NK-92 (cell line): ENCODE results near the gene MAD2L2.
"Not testable (repeated sequence)": the region's sequence is repeated elsewhere in the genome, so short reads cannot be mapped to it uniquely, and the experiment has no call there.

ENCODE experiments used
- DNase-seq: peaks from one replicate; lab custom pipeline; 2025; ENCODE audit not compliant: unreplicated experiment; lab: John Stamatoyannopoulos, UW

MAD2L2 gene

GRCh38 chr1:11654137-11654938, 26.6 kb downstream of the MAD2L2 start, which contains the start of the genes FBXO2 and FBXO44:
FBXO2 (minus strand) TSS chr1:11654429; CDS start chr1:11654340, 89 bp downstream.
FBXO44 (plus strand) TSS chr1:11654877; CDS start chr1:11655836, 959 bp downstream.
- DNase-seq = no peak

- no peak for DNase-seq
These were observed 27.1 kb downstream of the MAD2L2 start for GRCh38 chr1:11653861-11654136.

GRCh38 chr1:11653101-11653860, 27.7 kb downstream of the MAD2L2 start:
- DNase-seq = no peak

- DNase-seq = no peak
These were observed 28.7 kb downstream of the MAD2L2 start for GRCh38 chr1:11652203-11652780.

- no peak for DNase-seq
These were observed 29.9 kb downstream of the MAD2L2 start for GRCh38 chr1:11651017-11651416.

GRCh38 chr1:11650331-11650991, 30.5 kb downstream of the MAD2L2 start:
- no peak for DNase-seq

GRCh38 chr1:11649624-11650330, 31.2 kb downstream of the MAD2L2 start:
- no peak for DNase-seq

GRCh38 chr1:11649237-11649623, 31.7 kb downstream of the MAD2L2 start:
- no peak for DNase-seq

GRCh38 chr1:11648732-11649158, 32.2 kb downstream of the MAD2L2 start:
- no peak for DNase-seq

- no peak for DNase-seq
These were observed 32.9 kb downstream of the MAD2L2 start for GRCh38 chr1:11648039-11648438.

- DNase-seq = no peak
These were observed 33.6 kb downstream of the MAD2L2 start for GRCh38 chr1:11647333-11647732.

- no peak for DNase-seq
These were observed 34.6 kb downstream of the MAD2L2 start for GRCh38 chr1:11646317-11646716.

GRCh38 chr1:11645670-11646265, 35.2 kb downstream of the MAD2L2 start:
- DNase-seq = no peak

GRCh38 chr1:11645270-11645669, 35.7 kb downstream of the MAD2L2 start:
- DNase-seq = no peak

- DNase-seq = no peak
These were observed 37.2 kb downstream of the MAD2L2 start for GRCh38 chr1:11643782-11644181.

GRCh38 chr1:11642418-11643017, 38.4 kb downstream of the MAD2L2 start:
- DNase-seq = not testable (repeated sequence)

GRCh38 chr1:11641776-11642305, 39.1 kb downstream of the MAD2L2 start:
- DNase-seq = no peak

- DNase-seq = no peak
These were observed 40.0 kb downstream of the MAD2L2 start for GRCh38 chr1:11640944-11641343.

- DNase-seq = no peak
These were observed 40.8 kb downstream of the MAD2L2 start for GRCh38 chr1:11640101-11640500.

GRCh38 chr1:11639372-11639771, 41.6 kb downstream of the MAD2L2 start:
- no peak for DNase-seq
